ENCODE measurements around the gene CADM2. TPM values are rescaled to one million over a fixed set of nuclear protein-coding genes. Genes with fewer than 3 reads are reported as not detected.

The CADM2 gene
- total and polyA plus RNA-seq, 2 donors (not counting 3 experiments of a cell fraction or from before 2014, with no cell fraction given) = not detected

GRCh38 chr3:85244519-85244918 is 285.7 kb downstream of the CADM2 start:
- Histone ChIP-seq H3K79me2 (ENCODE audit: control insufficient read depth, insufficient read depth, low read length) (no peaks in the 10 kb centered on the region), H4K20me1 (replicated peaks; ENCODE audit: control insufficient read depth, extremely low read depth, insufficient read depth, low read length) (no peaks in the 10 kb centered on the region), H3K9me3 (replicated peaks; ENCODE audit: control insufficient read depth, insufficient read depth, low read length) (no peaks in the 10 kb centered on the region), H3K4me2 (ENCODE audit: insufficient read depth, low read length) (no peak overlapping the region), H3K27me3 (ENCODE audit: control insufficient read depth in 2 of 2, insufficient read depth in 2 of 2, low read length in 2 of 2) (no peaks in the 10 kb centered on the region), H2AFZ (ENCODE audit: low read depth, low read length) (no peak overlapping the region), H3K27ac (ENCODE audit: insufficient read depth, low read depth, low read length) (no peak overlapping the region), H3K36me3 (ENCODE audit: control insufficient read depth in 2 of 2, extremely low read depth in 1 of 2, insufficient read depth in 2 of 2, low read length in 2 of 2) (no peaks in the 10 kb centered on the region), H3K9me1 (replicated peaks; ENCODE audit: control insufficient read depth, extremely low read depth, insufficient read depth, low read length) (no peaks in the 10 kb centered on the region), H3K9ac (replicated peaks; ENCODE audit: extremely low read depth, insufficient read depth, low read length) (no peak overlapping the region), H3K4me3 (replicated peaks in 1 of 3; ENCODE audit: insufficient read depth in 1 of 3, low read depth in 1 of 3, low read length in 3 of 3) (no peak overlapping the region), H3K4me1 (ENCODE audit: control insufficient read depth, extremely low read depth, insufficient read depth, low read length) (no peaks in the 10 kb centered on the region)
- ChIA-PET CTCF (no interaction called here), POLR2A (no interaction called here)
- intact Hi-C loops (cut with micrococcal nuclease) = no loop called here
- dilution Hi-C loops (cut with MboI; ENCODE audit: extremely low pct_ligation_motif_present, low sequenced_read_pairs) = no loop called here
- FAIRE-seq = no peak
- no peak for DNase-seq (ENCODE audit: low read depth, low spot score)
- no peak for TF ChIP-seq FOS (IDR thresholded peaks at IDR 0.05; ENCODE audit: borderline replicate concordance, insufficient read depth, low read length)
- TF ChIP-seq POLR2AphosphoS5 (IDR thresholded peaks at IDR 0.05; ENCODE audit: insufficient read depth, low read depth, low read length) = no peak
- no peak for TF ChIP-seq EZH2 (IDR thresholded peaks at IDR 0.05; ENCODE audit: borderline replicate concordance, low read depth, low read length, severe bottlenecking)
- no peak for TF ChIP-seq GATA2 (IDR thresholded peaks at IDR 0.05; ENCODE audit: insufficient read depth, insufficient read length, low read depth, low read length)
- no peak for TF ChIP-seq CTCF (IDR thresholded peaks at IDR 0.05; ENCODE audit: extremely low read depth in 1 of 2, insufficient read depth in 1 of 2, low read depth in 1 of 2, low read length in 2 of 2)
- TF ChIP-seq MYC (IDR thresholded peaks at IDR 0.05; ENCODE audit: low read depth, low read length) = no peak
- TF ChIP-seq POLR2A (IDR thresholded peaks at IDR 0.05; ENCODE audit: low read depth, low read length) = no peak
- no peak for TF ChIP-seq MAX (IDR thresholded peaks at IDR 0.05; ENCODE audit: insufficient read depth, insufficient read length)
- TF ChIP-seq JUN (IDR thresholded peaks at IDR 0.05; ENCODE audit: borderline replicate concordance, insufficient read depth, insufficient read length, low read depth) = no peak
- no TSS peak for BruUV-seq (replicated peaks)
